ENCODE data around the gene STAT3. TPM values are rescaled to one million over a fixed set of nuclear protein-coding genes. Genes with fewer than 3 reads are reported as not detected.

Gene STAT3
- total and polyA plus RNA-seq, 9 of the 15 experiments (the other 6 are each of a cell fraction or from before 2014, with no cell fraction given): 90.0 to 179 (median 114) TPM

GRCh38 chr17:42287977-42288802, 100.1 kb downstream of the STAT3 start, which contains the start of gene STAT5A (continued):
- peak; percentile 18; the same call in 1 of the 2 replicates for TF ChIP-seq SIN3B (IDR thresholded peaks at IDR 0.05; ENCODE audit: low read depth)
- TF ChIP-seq UBTF (IDR thresholded peaks at IDR 0.05; ENCODE audit: borderline replicate concordance in 1 of 2, low read depth in 2 of 2, low read length in 2 of 2): peak in 1 of 2 experiments; percentile 83; a peak in 1 of 4 replicates
- TF ChIP-seq MXI1 (IDR thresholded peaks at IDR 0.05; ENCODE audit: low read depth, low read length): no peak
- TF ChIP-seq, protein P1, sequence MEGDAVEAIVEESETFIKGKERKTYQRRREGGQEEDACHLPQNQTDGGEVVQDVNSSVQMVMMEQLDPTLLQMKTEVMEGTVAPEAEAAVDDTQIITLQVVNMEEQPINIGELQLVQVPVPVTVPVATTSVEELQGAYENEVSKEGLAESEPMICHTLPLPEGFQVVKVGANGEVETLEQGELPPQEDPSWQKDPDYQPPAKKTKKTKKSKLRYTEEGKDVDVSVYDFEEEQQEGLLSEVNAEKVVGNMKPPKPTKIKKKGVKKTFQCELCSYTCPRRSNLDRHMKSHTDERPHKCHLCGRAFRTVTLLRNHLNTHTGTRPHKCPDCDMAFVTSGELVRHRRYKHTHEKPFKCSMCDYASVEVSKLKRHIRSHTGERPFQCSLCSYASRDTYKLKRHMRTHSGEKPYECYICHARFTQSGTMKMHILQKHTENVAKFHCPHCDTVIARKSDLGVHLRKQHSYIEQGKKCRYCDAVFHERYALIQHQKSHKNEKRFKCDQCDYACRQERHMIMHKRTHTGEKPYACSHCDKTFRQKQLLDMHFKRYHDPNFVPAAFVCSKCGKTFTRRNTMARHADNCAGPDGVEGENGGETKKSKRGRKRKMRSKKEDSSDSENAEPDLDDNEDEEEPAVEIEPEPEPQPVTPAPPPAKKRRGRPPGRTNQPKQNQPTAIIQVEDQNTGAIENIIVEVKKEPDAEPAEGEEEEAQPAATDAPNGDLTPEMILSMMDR (IDR thresholded peaks at IDR 0.05 in 2 of 3, conservative IDR thresholded peaks at IDR 0.05 in 1 of 3; ENCODE audit: insufficient read depth in 2 of 3, low read depth in 1 of 3, low read length in 3 of 3): no peak
- TF ChIP-seq BCLAF1 (IDR thresholded peaks at IDR 0.05; ENCODE audit: borderline replicate concordance in 1 of 2, control insufficient read depth in 1 of 2, low read depth in 2 of 2, low read length in 1 of 2): no peak
- no peak; a peak in 1 of 4 replicates for TF ChIP-seq MNT (conservative IDR thresholded peaks at IDR 0.05)
- peak; percentile 68 for TF ChIP-seq CXXC5 (CRISPR knock-in tag; IDR thresholded peaks at IDR 0.05)
- TF ChIP-seq KDM1A (IDR thresholded peaks at IDR 0.05): peak in 1 of 2 experiments; percentile 65; a peak in 3 of 4 replicates
- TF ChIP-seq SRF (CRISPR knock-in tag; IDR thresholded peaks at IDR 0.05): no peak
- TF ChIP-seq TSC22D4 (tag; IDR thresholded peaks at IDR 0.05): no peak
- no peak for TF ChIP-seq NUFIP1 (IDR thresholded peaks at IDR 0.05; ENCODE audit: partially characterized antibody)
- TF ChIP-seq HSF4 (CRISPR knock-in tag; IDR thresholded peaks at IDR 0.05; ENCODE audit: borderline replicate concordance): no peak
